Neuronal stem cell (in vitro differentiated cells): ENCODE results near the gene SUPT20HL2.
"Not testable (repeated sequence)": the region's sequence is repeated elsewhere in the genome, so short reads cannot be mapped to it uniquely, and the experiment has no call there.

Source experiments
- DNase-seq: peaks from one replicate; pipeline ENCODE4 v3.0.0-alpha.2; 2013; ENCODE audit warnings: low spot score
- H2AFZ ChIP-seq: one replicate; pipeline ENCODE4 v1.6.1; 2013; ENCODE audit warnings: mild to moderate bottlenecking, low read length, inconsistent platforms
- H2AK5ac ChIP-seq: 2 replicates; pipeline ENCODE4 v1.6.1; 2013; ENCODE audit warnings: low read depth, mild to moderate bottlenecking, inconsistent platforms, low read length, moderate library complexity, mixed read lengths
- H2BK120ac ChIP-seq: 2 replicates; pipeline ENCODE4 v1.6.1; 2013; ENCODE audit warnings: low read depth, mild to moderate bottlenecking, inconsistent platforms, low read length, moderate library complexity, mixed read lengths
- H2BK12ac ChIP-seq: one replicate; pipeline ENCODE4 v1.6.1; 2013; ENCODE audit warnings: low read length, inconsistent platforms
- H2BK15ac ChIP-seq: 2 replicates; pipeline ENCODE4 v1.6.1; 2013; ENCODE audit warnings: mild to moderate bottlenecking, low read length, inconsistent platforms, mixed read lengths
- H2BK5ac ChIP-seq: one replicate; pipeline ENCODE4 v1.6.1; 2013; ENCODE audit warnings: inconsistent platforms, mild to moderate bottlenecking, low read length, moderate library complexity
- H3K14ac ChIP-seq: one replicate; pipeline ENCODE4 v1.6.1; 2013; ENCODE audit warnings: low read length, inconsistent platforms
- H3K18ac ChIP-seq: 2 replicates; pipeline ENCODE4 v1.6.1; 2013; ENCODE audit warnings: low read length, inconsistent platforms
- H3K23ac ChIP-seq: 2 replicates; pipeline ENCODE4 v1.6.1; 2013; ENCODE audit warnings: low read depth, mild to moderate bottlenecking, mixed read lengths, low read length, inconsistent platforms; ENCODE audit not compliant: poor library complexity
- H3K27ac ChIP-seq: replicated peaks from 3 replicates; pipeline ENCODE4 v1.5.1; 2013; ENCODE audit warnings: low read length, inconsistent platforms
- H3K27me3 ChIP-seq, 3 experiments: 2 replicates each; pipeline ENCODE4 v1.6.1; 2013; ENCODE audit warnings: low read length in 3 of 3, mild to moderate bottlenecking in 2 of 3, inconsistent platforms in 1 of 3, low read depth in 1 of 3, mixed read lengths in 1 of 3, moderate library complexity in 1 of 3; ENCODE audit not compliant: control insufficient read depth in 3 of 3, insufficient read depth in 3 of 3
- H3K36me3 ChIP-seq, 2 donors: replicated peaks in 1 of 2; 2 replicates each; pipeline ENCODE4 v1.6.1; 2013; ENCODE audit warnings: low read length in 2 of 2; ENCODE audit not compliant: control insufficient read depth in 2 of 2, insufficient read depth in 2 of 2
- H3K4ac ChIP-seq: 2 replicates; pipeline ENCODE4 v1.6.1; 2013; ENCODE audit warnings: inconsistent platforms, mild to moderate bottlenecking, low read length, moderate library complexity
- H3K4me1 ChIP-seq, 2 donors: 1 replicate in 1 of 2; 2 replicates in 1 of 2; pipeline ENCODE4 v1.6.1; 2013; ENCODE audit warnings: low read length in 2 of 2, low read depth in 1 of 2; ENCODE audit not compliant: control insufficient read depth in 2 of 2, insufficient read depth in 1 of 2
- H3K4me2 ChIP-seq: one replicate; pipeline ENCODE4 v1.6.1; 2013; ENCODE audit warnings: mild to moderate bottlenecking, low read length, inconsistent platforms; ENCODE audit not compliant: insufficient read depth, poor library complexity, severe bottlenecking
- H3K4me3 ChIP-seq, 2 donors: 2 replicates each; pipeline ENCODE4 v1.5.1; 2013; ENCODE audit warnings: low read length in 2 of 2, mild to moderate bottlenecking in 2 of 2, inconsistent platforms in 1 of 2, moderate library complexity in 1 of 2
- H3K79me1 ChIP-seq: one replicate; pipeline ENCODE4 v1.6.1; 2013; ENCODE audit warnings: low read depth, mild to moderate bottlenecking, inconsistent platforms, low read length, moderate library complexity
- H3K9ac ChIP-seq: one replicate; pipeline ENCODE4 v1.6.1; 2013; ENCODE audit warnings: mild to moderate bottlenecking, low read depth, low read length, inconsistent platforms; ENCODE audit not compliant: poor library complexity
- H3K9me3 ChIP-seq, 2 donors: replicated peaks in 1 of 2; 2 replicates each; pipeline versions ENCODE3 to v1.6.1; 2013; ENCODE audit warnings: low read length in 2 of 2, mild to moderate bottlenecking in 2 of 2, inconsistent platforms in 1 of 2, low read depth in 1 of 2, mixed read lengths in 1 of 2, moderate library complexity in 1 of 2; ENCODE audit not compliant: control insufficient read depth in 2 of 2, insufficient read depth in 1 of 2
- H4K8ac ChIP-seq: one replicate; pipeline ENCODE4 v1.6.1; 2013; ENCODE audit warnings: low read depth, mild to moderate bottlenecking, inconsistent platforms, low read length, moderate library complexity
- H4K91ac ChIP-seq: one replicate; pipeline ENCODE4 v1.6.1; 2013; ENCODE audit warnings: low read length, low read depth, mild to moderate bottlenecking, inconsistent platforms; ENCODE audit not compliant: poor library complexity
- WGBS, 2 donors: extraction: QIAGEN DNeasy Blood & Tissue Kit; methylation state at CpG; one replicate each; pipeline ENCODE4 v1.1.7; 2013; ENCODE audit warnings: missing lambda C conversion rate in 2 of 2, mixed read lengths in 1 of 2; ENCODE audit not compliant: insufficient read length in 2 of 2, insufficient replicate concordance in 1 of 2; ENCODE audit errors: extremely low coverage in 2 of 2; 5-methylcytosine and 5-hydroxymethylcytosine counted together

Gene SUPT20HL2

GRCh38 chrX:24311507-24312248 lies 2.2 kb downstream of the SUPT20HL2 start:
- not testable (repeated sequence) for H2BK120ac ChIP-seq, H3K4ac ChIP-seq, H3K27me3 ChIP-seq, H2AK5ac ChIP-seq, H2BK12ac ChIP-seq, H3K9ac ChIP-seq, H3K14ac ChIP-seq, H2BK15ac ChIP-seq, H3K4me1 ChIP-seq, H3K4me2 ChIP-seq, H2BK5ac ChIP-seq, H3K27ac ChIP-seq, H3K36me3 ChIP-seq, DNase-seq, H3K79me1 ChIP-seq, H4K91ac ChIP-seq, H3K9me3 ChIP-seq, H3K4me3 ChIP-seq, H3K18ac ChIP-seq, H3K23ac ChIP-seq, H4K8ac ChIP-seq
- peak overlapping the region; percentile 80 for H2AFZ ChIP-seq
- no CpG with 5 or more reads among the region's 22 CpGs for WGBS, 2 donors

GRCh38 chrX:24310916-24311315 lies 3.0 kb downstream of the SUPT20HL2 start:
- peak overlapping the region; percentile 46 for H2AFZ ChIP-seq

GRCh38 chrX:24309580-24310374 lies 4.1 kb downstream of the SUPT20HL2 start:
- H2AFZ ChIP-seq, H3K4me2 ChIP-seq, H2BK5ac ChIP-seq, H3K4me3 ChIP-seq, H3K4ac ChIP-seq, H3K18ac ChIP-seq, H4K91ac ChIP-seq, H3K36me3 ChIP-seq, H3K9ac ChIP-seq, H2BK120ac ChIP-seq, H3K9me3 ChIP-seq, H2BK12ac ChIP-seq, H4K8ac ChIP-seq, H2BK15ac ChIP-seq, H2AK5ac ChIP-seq, H3K27ac ChIP-seq, H3K23ac ChIP-seq, H3K27me3 ChIP-seq, H3K79me1 ChIP-seq, H3K4me1 ChIP-seq, DNase-seq, H3K14ac ChIP-seq: not testable (repeated sequence)
- WGBS, 2 donors: no CpG with 5 or more reads among the region's 6 CpGs

More at GRCh38 chrX:24310916-24311315, 3.0 kb downstream of the SUPT20HL2 start:
- not testable (repeated sequence) for H3K36me3 ChIP-seq, H3K4me1 ChIP-seq, H3K4me2 ChIP-seq, H3K4ac ChIP-seq, H3K9ac ChIP-seq, H4K91ac ChIP-seq, H4K8ac ChIP-seq, H2AK5ac ChIP-seq, H3K27me3 ChIP-seq, H3K18ac ChIP-seq, H3K9me3 ChIP-seq, H2BK5ac ChIP-seq, H3K79me1 ChIP-seq, H3K27ac ChIP-seq, DNase-seq, H3K4me3 ChIP-seq, H2BK15ac ChIP-seq, H3K14ac ChIP-seq, H2BK120ac ChIP-seq, H2BK12ac ChIP-seq, H3K23ac ChIP-seq
- WGBS, 2 donors: no CpG with 5 or more reads among the region's 3 CpGs

GRCh38 chrX:24308803-24309202 lies 5.1 kb downstream of the SUPT20HL2 start:
- H3K4me3 ChIP-seq, H3K4me2 ChIP-seq, H3K27me3 ChIP-seq, H3K14ac ChIP-seq, H3K36me3 ChIP-seq, DNase-seq, H3K23ac ChIP-seq, H2BK120ac ChIP-seq, H3K79me1 ChIP-seq, H3K9me3 ChIP-seq, H2BK15ac ChIP-seq, H2AFZ ChIP-seq, H4K91ac ChIP-seq, H3K4ac ChIP-seq, H4K8ac ChIP-seq, H3K18ac ChIP-seq, H3K4me1 ChIP-seq, H2BK5ac ChIP-seq, H3K9ac ChIP-seq, H3K27ac ChIP-seq, H2AK5ac ChIP-seq, H2BK12ac ChIP-seq: not testable (repeated sequence)
- WGBS, 2 donors: no CpG with 5 or more reads among the region's 4 CpGs
